H1 (cell line): ENCODE measurements around the gene SLC5A12.

Source experiments
- CTCF ChIP-seq, 3 experiments: IDR thresholded peaks; 1 replicate in 2 of 3; 2 replicates in 1 of 3; pipeline versions ENCODE4 v1.5.1 to v1.6.1; 2011; ENCODE audit warnings: low read length in 3 of 3, mild to moderate bottlenecking in 3 of 3, inconsistent platforms in 2 of 3, low read depth in 1 of 3, moderate library complexity in 1 of 3; ENCODE audit not compliant: insufficient read depth in 1 of 3; ENCODE audit errors: control extremely low read depth in 1 of 3
- EZH2 ChIP-seq: fragments of 200-600 bp; sonication (generic); IDR thresholded peaks from 2 replicates; pipeline ENCODE4 v1.7.1; 2012; ENCODE audit warnings: low read depth, mild to moderate bottlenecking, moderate library complexity, low read length, inconsistent platforms; ENCODE audit not compliant: severe bottlenecking
- SIX5 ChIP-seq: IDR thresholded peaks from 2 replicates; pipeline ENCODE4 v1.6.1; 2011; ENCODE audit warnings: mild to moderate bottlenecking, low read depth, low read length
- SUZ12 ChIP-seq: fragments of 200-600 bp; sonication (generic); IDR thresholded peaks from 2 replicates; pipeline ENCODE4 v1.6.1; 2012; ENCODE audit warnings: mild to moderate bottlenecking, inconsistent platforms, low read length, moderate library complexity, mixed read lengths

- TF ChIP-seq SUZ12: no peak
- no peak for TF ChIP-seq EZH2
- TF ChIP-seq CTCF (IDR thresholded peaks at IDR 0.05; ENCODE audit: control extremely low read depth in 1 of 3, insufficient read depth in 1 of 3, low read depth in 1 of 3, low read length in 3 of 3): no peak
- no peak for TF ChIP-seq SIX5
Observed at GRCh38 chr11:26734691-26735090, 12.8 kb upstream of the SLC5A12 start.
